Measurements from ENCODE around the gene TMEM156.

TMEM156 gene

GRCh38 chr4:38995660-38996005 lies 36.6 kb downstream of the TMEM156 start:
- H3K27me3 ChIP-seq (ENCODE audit: low read length): no peaks in the 10 kb centered on the region
- TF ChIP-seq CTCF (IDR thresholded peaks at IDR 0.05; ENCODE audit: insufficient read depth, low read length, poor library complexity, severe bottlenecking): no peak
- no peak for TF ChIP-seq EZH2phosphoT487 (conservative IDR thresholded peaks at IDR 0.05; ENCODE audit: low read length)
- H2AFZ ChIP-seq (ENCODE audit: low read depth, low read length, severe bottlenecking): no peak overlapping the region
- H3K36me3 ChIP-seq (ENCODE audit: low read length): peaks cover 41% of the 10 kb centered on the region; the same call in 1 of the 2 replicates
- H3K4me2 ChIP-seq (ENCODE audit: low read depth, low read length, poor library complexity, severe bottlenecking): no peak overlapping the region
- no peaks in the 10 kb centered on the region for H3K9me2 ChIP-seq (replicated peaks; ENCODE audit: insufficient read depth, low read length)
- H3K27ac ChIP-seq (ENCODE audit: low read depth, low read length): no peak overlapping the region
- H3K9me3 ChIP-seq (ENCODE audit: insufficient read depth, low read length): no peaks in the 10 kb centered on the region
- no peak overlapping the region for H3K4me3 ChIP-seq (ENCODE audit: insufficient read depth, low read length, poor library complexity, severe bottlenecking)
- H3K9ac ChIP-seq (ENCODE audit: low read length): no peak overlapping the region
- no peaks in the 10 kb centered on the region for H4K20me1 ChIP-seq (ENCODE audit: low read depth, low read length)
- peaks cover 35% of the 10 kb centered on the region for H3K79me2 ChIP-seq (ENCODE audit: insufficient read depth, low read length)
- H3F3A ChIP-seq (ENCODE audit: insufficient read depth): peaks cover 6% of the 10 kb centered on the region; the same call in 1 of the 2 replicates

- no peaks in the 10 kb centered on the region for H3K27me3 ChIP-seq (ENCODE audit: low read length)
- no peak overlapping the region for H3K9ac ChIP-seq (ENCODE audit: low read length)
- H3F3A ChIP-seq (ENCODE audit: insufficient read depth): peaks cover 6% of the 10 kb centered on the region; the same call in 1 of the 2 replicates
- H3K79me2 ChIP-seq (ENCODE audit: insufficient read depth, low read length): peaks cover 20% of the 10 kb centered on the region
- TF ChIP-seq CTCF (IDR thresholded peaks at IDR 0.05; ENCODE audit: insufficient read depth, low read length, poor library complexity, severe bottlenecking): no peak
- no peak for TF ChIP-seq EZH2phosphoT487 (conservative IDR thresholded peaks at IDR 0.05; ENCODE audit: low read length)
- no peak overlapping the region for H3K4me2 ChIP-seq (ENCODE audit: low read depth, low read length, poor library complexity, severe bottlenecking)
- H3K36me3 ChIP-seq (ENCODE audit: low read length): peaks cover 47% of the 10 kb centered on the region; the same call in 1 of the 2 replicates
- H2AFZ ChIP-seq (ENCODE audit: low read depth, low read length, severe bottlenecking): no peak overlapping the region
- H3K9me3 ChIP-seq (ENCODE audit: insufficient read depth, low read length): no peaks in the 10 kb centered on the region
- H3K4me3 ChIP-seq (ENCODE audit: insufficient read depth, low read length, poor library complexity, severe bottlenecking): no peak overlapping the region
- no peak overlapping the region for H3K27ac ChIP-seq (ENCODE audit: low read depth, low read length)
- H4K20me1 ChIP-seq (ENCODE audit: low read depth, low read length): no peaks in the 10 kb centered on the region
- H3K9me2 ChIP-seq (replicated peaks; ENCODE audit: insufficient read depth, low read length): no peaks in the 10 kb centered on the region
These were observed 38.1 kb downstream of the TMEM156 start for GRCh38 chr4:38994135-38994534.

- TF ChIP-seq CTCF (IDR thresholded peaks at IDR 0.05; ENCODE audit: insufficient read depth, low read length, poor library complexity, severe bottlenecking): no peak
- no peak for TF ChIP-seq EZH2phosphoT487 (conservative IDR thresholded peaks at IDR 0.05; ENCODE audit: low read length)
- Histone ChIP-seq H3F3A (ENCODE audit: insufficient read depth) (peaks cover 6% of the 10 kb centered on the region; the same call in 1 of the 2 replicates), H3K4me2 (ENCODE audit: low read depth, low read length, poor library complexity, severe bottlenecking) (no peak overlapping the region), H2AFZ (ENCODE audit: low read depth, low read length, severe bottlenecking) (no peak overlapping the region), H3K79me2 (ENCODE audit: insufficient read depth, low read length) (peaks cover 17% of the 10 kb centered on the region), H3K36me3 (ENCODE audit: low read length) (peaks cover 49% of the 10 kb centered on the region; the same call in 1 of the 2 replicates), H3K9ac (ENCODE audit: low read length) (no peak overlapping the region), H3K27ac (ENCODE audit: low read depth, low read length) (no peak overlapping the region), H3K9me2 (replicated peaks; ENCODE audit: insufficient read depth, low read length) (no peaks in the 10 kb centered on the region), H3K9me3 (ENCODE audit: insufficient read depth, low read length) (no peaks in the 10 kb centered on the region), H3K27me3 (ENCODE audit: low read length) (no peaks in the 10 kb centered on the region), H4K20me1 (ENCODE audit: low read depth, low read length) (no peaks in the 10 kb centered on the region), H3K4me3 (ENCODE audit: insufficient read depth, low read length, poor library complexity, severe bottlenecking) (no peak overlapping the region)
These were observed 38.5 kb downstream of the TMEM156 start for GRCh38 chr4:38993683-38994082.

All from SU-DHL-6 (cell line).